K562 (cell line): ENCODE results near the gene RASGRP4. TPM values are rescaled to one million over a fixed set of nuclear protein-coding genes. Genes with fewer than 3 reads are reported as not detected.

ENCODE experiments used
- ATAC-seq: fragments of 200-7000 bp; cut with Tn5 transposase; 3 replicates; pipeline ENCODE4 v1.9.1; 2020; ENCODE audit warnings: moderate library complexity
- BruUV-seq: library from RNA; stranded (reverse); fragments of 400-500 nt; replicated peaks from 2 replicates; lab custom pipeline; 2021; lab: Mats Ljungman, UMichigan
- CTCF ChIA-PET: fragments of 300-600 bp; formaldehyde crosslinking; extraction: SDS; loops from one replicate; lab custom pipeline; 2021; ENCODE audit warnings: low intra/inter-chr PET ratio; lab: Yijun Ruan, JAX
- POLR2A ChIA-PET: fragments of 300-600, 350-650 bp; sonication (Branson Sonifier 250); formaldehyde crosslinking; extraction: SDS; loops from one replicate; lab custom pipeline; 2021; ENCODE audit warnings: antibody characterized with exemption, inconsistent platforms; lab: Yijun Ruan, JAX
- DNase-seq, 4 experiments: peaks; one replicate each; pipeline versions ENCODE4 v3.0.0 to v3.0.0-alpha.2; 2011 to 2018; ENCODE audit warnings: low spot score in 3 of 4, mixed read lengths in 3 of 4; ENCODE audit errors: extremely low read depth in 1 of 4
- FAIRE-seq: peaks from 2 replicates; lab custom pipeline; 2011; peaks lifted over from hg19 to GRCh38; lab: Jason Lieb, UNC
- H2AFZ ChIP-seq: 2 replicates; pipeline ENCODE4 v1.6.0; 2011; ENCODE audit warnings: low read depth, low read length, control low read depth, inconsistent platforms
- H3K27ac ChIP-seq: fragments of 200-600 bp; 3 replicates; pipeline ENCODE4 v1.8.0; 2011; ENCODE audit warnings: low read depth, mild to moderate bottlenecking, control low read depth, inconsistent platforms, low read length, moderate library complexity, mixed read lengths; ENCODE audit errors: extremely low read depth
- H3K27me3 ChIP-seq, 2 experiments: fragments of 300-600 bp in 1 of 2; 2 replicates in 1 of 2; 3 replicates in 1 of 2; pipeline versions ENCODE4 v1.6.0 to v1.8.0; 2011; ENCODE audit warnings: inconsistent platforms in 2 of 2, low read length in 2 of 2, mild to moderate bottlenecking in 1 of 2, mixed read lengths in 1 of 2, moderate library complexity in 1 of 2; ENCODE audit not compliant: control insufficient read depth in 2 of 2, insufficient read depth in 2 of 2
- H3K36me3 ChIP-seq: fragments of 300-600 bp; 3 replicates; pipeline ENCODE4 v1.8.0; 2011; ENCODE audit warnings: mild to moderate bottlenecking, low read length, inconsistent platforms; ENCODE audit not compliant: control insufficient read depth, insufficient read depth
- H3K4me1 ChIP-seq, 2 experiments: fragments of 200-600 bp in 1 of 2; replicated peaks in 1 of 2; 2 replicates in 1 of 2; 3 replicates in 1 of 2; pipeline versions ENCODE4 v1.5.1 to v1.8.0; 2011; ENCODE audit warnings: inconsistent platforms in 2 of 2, low read length in 2 of 2, mild to moderate bottlenecking in 1 of 2, mixed read lengths in 1 of 2, moderate library complexity in 1 of 2; ENCODE audit not compliant: control insufficient read depth in 2 of 2, insufficient read depth in 2 of 2
- H3K4me2 ChIP-seq: 2 replicates; pipeline ENCODE4 v1.6.1; 2011; ENCODE audit warnings: low read length, control low read depth, inconsistent platforms, mixed read lengths; ENCODE audit not compliant: insufficient read depth
- H3K4me3 ChIP-seq: fragments of 200-600 bp; sonication (generic), shearing (Covaris generic); 2 replicates; pipeline ENCODE4 v1.5.1; 2016; ENCODE audit warnings: control low read depth, inconsistent platforms
- H3K79me2 ChIP-seq: fragments of 200-600 bp; 3 replicates; pipeline ENCODE4 v1.8.0; 2011; ENCODE audit warnings: low read length, inconsistent platforms; ENCODE audit not compliant: control insufficient read depth, insufficient read depth
- H3K9ac ChIP-seq, 2 experiments: 2 replicates each; pipeline versions ENCODE4 v1.6.0 to v1.6.1; 2011; ENCODE audit warnings: low read depth in 2 of 2, low read length in 2 of 2, control low read depth in 1 of 2, inconsistent platforms in 1 of 2, mild to moderate bottlenecking in 1 of 2, mixed read lengths in 1 of 2; ENCODE audit not compliant: insufficient read depth in 1 of 2
- H3K9me1 ChIP-seq: one replicate; pipeline ENCODE4 v1.6.0; 2011; ENCODE audit warnings: inconsistent platforms, mild to moderate bottlenecking, low read length, moderate library complexity; ENCODE audit not compliant: control insufficient read depth, insufficient read depth
- H3K9me3 ChIP-seq: replicated peaks from 2 replicates; pipeline ENCODE4 v1.5.1; 2011; ENCODE audit warnings: low read depth, low read length, inconsistent platforms; ENCODE audit not compliant: control insufficient read depth, insufficient read depth
- H4K20me1 ChIP-seq: replicated peaks from 2 replicates; pipeline ENCODE4 v1.6.1; 2011; ENCODE audit warnings: low read length, inconsistent platforms, mixed read lengths; ENCODE audit not compliant: control insufficient read depth, insufficient read depth
- ARID1B ChIP-seq: fragments of 450-650 bp; IDR thresholded peaks from 2 replicates; pipeline ENCODE4 v1.6.1; 2016; ENCODE audit warnings: antibody characterized with exemption, mild to moderate bottlenecking, inconsistent platforms
- PCBP1 ChIP-seq: fragments of 200-400 bp; formaldehyde crosslinking; IDR thresholded peaks from 2 replicates; pipeline ENCODE4 v1.6.1; 2018; ENCODE audit warnings: mild to moderate bottlenecking, low read depth, low read length; ENCODE audit not compliant: poor library complexity, severe bottlenecking
- POLR2G ChIP-seq: fragments of 200-400 bp; formaldehyde crosslinking; IDR thresholded peaks from 2 replicates; pipeline ENCODE4 v1.6.1; 2017; ENCODE audit warnings: low read depth, mild to moderate bottlenecking, antibody characterized with exemption, low read length, moderate library complexity
- RBFOX2 ChIP-seq: fragments of 200-400 bp; formaldehyde crosslinking; IDR thresholded peaks from 2 replicates; pipeline ENCODE4 v1.6.1; 2017; ENCODE audit warnings: low read depth, mild to moderate bottlenecking, low read length, moderate library complexity
- THAP12 ChIP-seq: fragments of 250-450 bp; sonication (Bioruptor Pico); IDR thresholded peaks from 2 replicates; pipeline ENCODE4 v1.9.0; 2021; ENCODE audit warnings: mild to moderate bottlenecking, inconsistent platforms
- ZBTB33 ChIP-seq: sonication (generic); formaldehyde crosslinking; IDR thresholded peaks from 2 replicates; pipeline ENCODE4 v1.8.1; 2023; ENCODE audit warnings: mild to moderate bottlenecking, missing genetic modification reagents
- ZNF592 ChIP-seq: fragments of 450-650 bp; IDR thresholded peaks from 2 replicates; pipeline ENCODE4 v1.6.1; 2017; ENCODE audit warnings: antibody characterized with exemption, mild to moderate bottlenecking
- WGBS: fragments of 100-300 bp; shearing (Covaris generic); methylation state at CpG from one replicate; pipeline ENCODE4 v1.1.6; 2016; ENCODE audit warnings: low coverage, mixed read lengths; ENCODE audit not compliant: insufficient coverage; ENCODE audit errors: missing lambda C conversion rate; 5-methylcytosine and 5-hydroxymethylcytosine counted together
- in situ Hi-C: fragments of 300-500 bp; cut with MboI; formaldehyde crosslinking; loops from 4 replicates; pipeline ENCODE4 v1.15.0; 2018; ENCODE audit warnings: inconsistent platforms, mixed read lengths
- intact Hi-C: fragments of 100-400 bp; cut with micrococcal nuclease; formaldehyde crosslinking; loops from 2 replicates; pipeline ENCODE4 v1.14.2; 2022
- polyA plus RNA-seq, 8 experiments: library from polyadenylated mRNA; depleted of rRNA in 4 of 8; stranded (reverse) in 5 of 8; unstranded in 3 of 8; fragments of >200 nt; fragmentation: Nextera tagmentation in 2 of 8; fragmentation: Illumina TruSeq in 1 of 8; extraction: Ambion mirVana in 2 of 8; extraction: Trizol in 1 of 8; gene quantifications; 2 replicates each; pipeline versions ENCODE4 v1.2.1 to v1.2.3, GENCODE V29; 2011 to 2014; ENCODE audit warnings: inconsistent platforms in 1 of 8, missing spikeins in 1 of 8
- total RNA-seq, 7 experiments: library from RNA; depleted of rRNA in 6 of 7; stranded (reverse); fragments of >200 nt in 6 of 7; fragmentation: Illumina TruSeq in 2 of 7; extraction: Trizol in 2 of 7; gene quantifications; 2 replicates each; pipeline versions ENCODE4 v1.2.1 to v1.2.3, GENCODE V29; 2011 to 2021; ENCODE audit warnings: low replicate concordance in 1 of 7

The RASGRP4 gene
- total and polyA plus RNA-seq, 9 of the 15 experiments (the other 6 are each of a cell fraction or from before 2014, with no cell fraction given): 0.39 to 4.6 (median 3.8) TPM

- 0 out of 2 replicates have a peak, but pooled peaks have one; percentile 39 for TF ChIP-seq ARID1B
- 0 out of 2 replicates have a peak, but pooled peaks have one; percentile 23 for TF ChIP-seq THAP12 (CRISPR knock-in tag)
- TF ChIP-seq, all 486 proteins: peak for 26
Observed at GRCh38 chr19:38386971-38387549, 39.0 kb downstream of the RASGRP4 start (continued).

DNA sequence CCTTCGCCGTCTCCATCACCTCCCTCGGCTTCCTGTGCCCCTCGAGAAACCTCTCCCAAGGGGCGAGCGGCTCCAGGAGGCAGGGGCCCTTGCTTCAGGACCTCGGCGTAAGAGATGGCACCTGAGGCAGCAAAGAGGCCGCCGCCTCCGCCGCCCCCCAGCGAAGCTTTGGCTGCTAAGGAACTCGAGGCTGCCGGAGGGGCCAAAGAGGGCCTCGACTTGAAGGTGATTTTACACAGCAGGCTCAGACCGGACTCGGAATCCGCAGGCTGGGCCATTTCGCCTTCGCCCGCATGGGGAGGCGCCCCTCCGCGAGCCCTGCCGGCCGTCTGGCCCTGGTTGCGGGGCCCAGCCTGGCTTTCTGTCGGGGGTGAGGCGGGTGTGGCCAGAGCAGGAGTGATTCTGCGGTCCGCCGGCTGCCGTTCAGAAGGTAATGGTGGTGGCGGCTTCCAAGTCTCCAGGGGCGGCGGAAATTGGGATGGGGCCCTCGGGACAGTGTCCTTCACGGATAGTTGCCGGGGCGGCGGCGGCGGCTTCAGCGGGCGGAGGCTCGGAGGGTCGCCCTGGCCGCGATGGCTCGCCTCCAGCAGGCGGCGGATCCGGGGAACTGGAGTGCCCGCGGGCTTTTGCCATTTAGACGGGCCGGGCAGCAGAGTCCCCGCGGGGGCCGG lies 39.6 kb downstream of the RASGRP4 start:
- ATAC-seq (no peak), DNase-seq (peak in 2 of 4 experiments; percentile 48 to 49), FAIRE-seq (no peak)
- no TSS peak for BruUV-seq
- ChIA-PET POLR2A (interaction anchor here (0.6 to 1.5 kb wide), 3 partner anchors 26 to 456 kb away, joined by 3 to 4 read pairs (median 3); no protein-coding TSS in a partner anchor), CTCF (no interaction called here)
- Histone ChIP-seq H3K9me3 (no peaks in the 10 kb centered on the region), H3K4me2 (peak overlapping the region; percentile 70; the same call in 1 of the 2 replicates), H3K9ac (peak overlapping the region in 1 of 2 experiments; percentile 81; a peak in 2 of 4 replicates), H4K20me1 (peaks cover 3% of the 10 kb centered on the region; the same call in 1 of the 2 replicates), H3K79me2 (0 out of 3 replicates have a peak, but pooled peaks cover 2% of the 10 kb centered on the region), H3K27ac (peak overlapping the region; percentile 33; the same call in 1 of the 3 replicates), H3K4me1 (peaks cover 2 to 53% of the 10 kb centered on the region in 2 experiments; a peak in 3 of 5 replicates), H3K9me1 (peaks cover 3% of the 10 kb centered on the region), H3K4me3 (no peak overlapping the region), H3K27me3 (no peaks in the 10 kb centered on the region), H2AFZ (no peak overlapping the region), H3K36me3 (peaks cover 48% of the 10 kb centered on the region; the same call in 2 of the 3 replicates)
- 78% methylated on average over 46 of the region's 61 CpGs for WGBS
- in situ Hi-C loops (no loop called here), intact Hi-C loops (loop anchor here (5.0 kb wide), 2 partner anchors 49 to 144 kb away; partner anchors contain the start of gene CATSPERG)
- TF ChIP-seq RBFOX2 (peak; percentile 8; the same call in 1 of the 2 replicates), ZBTB33 (peak; percentile 98), ZNF592 (no peak), PCBP1 (peak; percentile 47), POLR2G (peak; percentile 16)
